HFFc6 (cell line): ENCODE data around the gene RNF207. TPM values are rescaled to one million over a fixed set of nuclear protein-coding genes. Genes with fewer than 3 reads are reported as not detected.
"Not testable (repeated sequence)": the region's sequence is repeated elsewhere in the genome, so short reads cannot be mapped to it uniquely, and the experiment has no call there.

Experiments
- DNase-seq: peaks from one replicate; pipeline ENCODE4 v3.0.0-alpha.2; 2018
- H3K27ac Mint-ChIP-seq: 2 replicates; pipeline ENCODE4 v1.8.0; 2020; ENCODE audit warnings: mild to moderate bottlenecking, mixed read lengths
- H3K27me3 Mint-ChIP-seq: 2 replicates; pipeline ENCODE4 v1.8.0; 2021; ENCODE audit warnings: mild to moderate bottlenecking, moderate library complexity, mixed read lengths; ENCODE audit not compliant: insufficient read depth
- H3K36me3 Mint-ChIP-seq: 2 replicates; pipeline ENCODE4 v1.8.0; 2021; ENCODE audit warnings: low read depth, mixed read lengths
- H3K4me1 Mint-ChIP-seq: 2 replicates; pipeline ENCODE4 v1.8.0; 2020; ENCODE audit warnings: low read depth, mixed read lengths
- H3K4me3 Mint-ChIP-seq: 2 replicates; pipeline ENCODE4 v1.8.0; 2020; ENCODE audit warnings: mild to moderate bottlenecking, moderate library complexity, mixed read lengths
- H3K9me3 Mint-ChIP-seq: 2 replicates; pipeline ENCODE4 v1.8.0; 2020; ENCODE audit warnings: mild to moderate bottlenecking, mixed read lengths
- total RNA-seq, 6 experiments: library from RNA; stranded (reverse); fragmentation: NEBNext Ultra II Directional; extraction: Animal tissue kit (Norgen Biotek cat#: 25700); gene quantifications; 2 replicates in 1 of 6; 3 replicates in 5 of 6; pipeline ENCODE4 v1.2.3, GENCODE V29; 2021
- TF ChIP-seq, protein P1 (sequence below): fragments of 200-600 bp; sonication (generic); IDR thresholded peaks from 2 replicates; pipeline ENCODE4 v1.5.0; 2021; ENCODE audit warnings: antibody characterized with exemption, mild to moderate bottlenecking

Gene RNF207
- total RNA-seq, 6 experiments from 2014 or later, result 2.0 to 5.2 (median 2.9) TPM

DNA sequence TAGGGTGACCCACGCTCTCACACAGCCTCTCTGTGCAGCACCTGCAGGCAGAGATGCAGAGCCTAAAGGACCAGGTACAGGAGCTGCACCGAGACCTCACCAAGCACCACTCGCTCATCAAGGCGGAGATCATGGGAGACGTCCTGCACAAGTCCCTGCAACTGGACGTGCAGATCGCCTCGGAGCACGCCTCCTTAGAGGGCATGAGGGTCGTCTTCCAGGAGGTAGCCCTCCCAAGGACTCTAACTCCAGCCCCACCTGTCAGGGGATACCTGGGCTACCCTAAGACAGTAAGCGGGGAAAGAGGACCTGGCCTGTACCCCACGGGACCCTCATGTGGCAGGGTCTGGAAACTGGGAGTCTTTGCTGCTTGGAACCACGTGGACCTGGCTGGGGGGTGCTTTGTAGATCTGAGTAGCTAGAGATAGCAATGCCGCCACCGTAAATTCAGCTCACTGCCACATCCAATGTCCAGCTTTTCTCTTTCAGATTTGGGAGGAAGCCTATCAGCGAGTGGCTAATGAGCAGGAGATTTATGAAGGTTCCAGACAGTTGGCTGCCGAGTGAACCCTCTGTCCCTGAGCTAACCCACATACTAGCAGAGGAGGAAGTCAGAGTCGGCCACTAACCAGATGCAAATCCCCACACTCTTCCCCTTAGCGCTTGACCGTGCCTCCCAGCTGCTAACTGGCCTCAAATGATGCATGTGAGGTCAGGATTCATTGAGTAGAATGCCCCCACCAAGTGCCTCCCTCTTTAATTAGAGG, 6.5 kb downstream of the RNF207 start:
- H3K9me3 Mint-ChIP-seq, result no peaks in the 10 kb centered on the region; the same call in 1 of the 2 replicates
- no peak for DNase-seq
- no peak overlapping the region for H3K27ac Mint-ChIP-seq
- H3K36me3 Mint-ChIP-seq, result no peaks in the 10 kb centered on the region
- TF ChIP-seq, protein P1, sequence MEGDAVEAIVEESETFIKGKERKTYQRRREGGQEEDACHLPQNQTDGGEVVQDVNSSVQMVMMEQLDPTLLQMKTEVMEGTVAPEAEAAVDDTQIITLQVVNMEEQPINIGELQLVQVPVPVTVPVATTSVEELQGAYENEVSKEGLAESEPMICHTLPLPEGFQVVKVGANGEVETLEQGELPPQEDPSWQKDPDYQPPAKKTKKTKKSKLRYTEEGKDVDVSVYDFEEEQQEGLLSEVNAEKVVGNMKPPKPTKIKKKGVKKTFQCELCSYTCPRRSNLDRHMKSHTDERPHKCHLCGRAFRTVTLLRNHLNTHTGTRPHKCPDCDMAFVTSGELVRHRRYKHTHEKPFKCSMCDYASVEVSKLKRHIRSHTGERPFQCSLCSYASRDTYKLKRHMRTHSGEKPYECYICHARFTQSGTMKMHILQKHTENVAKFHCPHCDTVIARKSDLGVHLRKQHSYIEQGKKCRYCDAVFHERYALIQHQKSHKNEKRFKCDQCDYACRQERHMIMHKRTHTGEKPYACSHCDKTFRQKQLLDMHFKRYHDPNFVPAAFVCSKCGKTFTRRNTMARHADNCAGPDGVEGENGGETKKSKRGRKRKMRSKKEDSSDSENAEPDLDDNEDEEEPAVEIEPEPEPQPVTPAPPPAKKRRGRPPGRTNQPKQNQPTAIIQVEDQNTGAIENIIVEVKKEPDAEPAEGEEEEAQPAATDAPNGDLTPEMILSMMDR, result no peak
- H3K4me1 Mint-ChIP-seq, result no peaks in the 10 kb centered on the region
- H3K27me3 Mint-ChIP-seq, result peaks cover 1% of the 10 kb centered on the region; the same call in 1 of the 2 replicates
- no peak overlapping the region for H3K4me3 Mint-ChIP-seq

DNA sequence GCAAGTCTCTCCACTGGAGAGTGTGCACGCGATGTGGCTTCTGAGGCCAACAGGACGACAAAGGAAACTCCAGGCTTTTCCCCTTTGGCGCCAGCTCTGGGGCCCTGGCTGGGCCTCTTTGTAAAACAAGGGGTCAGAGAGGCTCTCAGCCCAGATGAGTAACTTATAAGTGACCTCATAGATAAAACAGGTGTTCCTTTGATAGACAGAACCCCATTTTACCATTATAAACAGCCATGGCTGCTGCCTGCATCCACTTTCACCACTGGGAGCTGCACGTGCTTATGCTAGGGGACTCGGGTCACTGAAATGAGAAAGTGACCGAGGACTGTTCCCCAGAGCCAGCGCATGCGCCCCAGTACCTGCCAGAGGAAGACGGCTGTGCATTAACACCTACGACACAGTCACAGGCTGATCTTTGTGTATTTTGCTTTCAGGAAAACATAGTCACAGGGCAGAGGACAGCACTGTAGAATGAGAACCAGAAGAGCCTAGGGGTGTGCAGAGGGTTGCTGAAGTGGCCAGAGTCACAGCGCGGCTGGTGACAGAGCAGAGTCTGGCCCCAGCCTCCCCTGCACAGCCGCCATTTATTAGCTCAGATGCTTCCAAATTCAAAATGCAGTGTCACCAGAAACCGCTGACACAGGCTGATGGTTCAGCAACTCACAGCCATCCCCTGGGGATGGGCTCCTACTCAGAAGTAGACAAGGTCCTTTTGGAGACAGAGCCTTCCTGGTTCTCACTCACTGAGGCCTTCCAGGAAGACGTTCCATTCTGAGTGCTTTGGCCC, 12.7 kb downstream of the RNF207 start:
- Mint-ChIP-seq H3K4me3 (no peak overlapping the region), H3K27me3 (no peaks in the 10 kb centered on the region; the same call in 1 of the 2 replicates), H3K27ac (no peak overlapping the region)

GRCh38 chr1:6219641-6220040, 13.7 kb downstream of the RNF207 start:
- H3K9me3 Mint-ChIP-seq, H3K4me1 Mint-ChIP-seq, DNase-seq, H3K4me3 Mint-ChIP-seq, H3K27ac Mint-ChIP-seq, H3K27me3 Mint-ChIP-seq: not testable (repeated sequence)
- H3K36me3 Mint-ChIP-seq, result peaks cover 15% of the 10 kb centered on the region

More for the DNA sequence above, 12.7 kb downstream of the RNF207 start:
- TF ChIP-seq, protein P1, result no peak
- Mint-ChIP-seq H3K36me3 (peaks cover 4% of the 10 kb centered on the region; the same call in 1 of the 2 replicates), H3K9me3 (no peaks in the 10 kb centered on the region; the same call in 1 of the 2 replicates), H3K4me1 (no peaks in the 10 kb centered on the region)
- no peak for DNase-seq

- peaks cover 21% of the 10 kb centered on the region for H3K36me3 Mint-ChIP-seq
- no peaks in the 10 kb centered on the region for H3K9me3 Mint-ChIP-seq
- no peaks in the 10 kb centered on the region; the same call in 1 of the 2 replicates for H3K27me3 Mint-ChIP-seq
- TF ChIP-seq, protein P1, result no peak
- 0 out of 2 replicates have a peak, but pooled peaks cover 7% of the 10 kb centered on the region for H3K4me1 Mint-ChIP-seq
- DNase-seq, result no peak
- no peak overlapping the region for H3K4me3 Mint-ChIP-seq
- H3K27ac Mint-ChIP-seq, result no peak overlapping the region
These were observed 14.3 kb downstream of the RNF207 start for GRCh38 chr1:6220236-6220635.

GRCh38 chr1:6221210-6221784, 15.4 kb downstream of the RNF207 start:
- no peak overlapping the region for H3K4me3 Mint-ChIP-seq
- H3K4me1 Mint-ChIP-seq, result 0 out of 2 replicates have a peak, but pooled peaks cover 12% of the 10 kb centered on the region
- TF ChIP-seq, protein P1, result no peak
- no peak overlapping the region for H3K27ac Mint-ChIP-seq
- no peaks in the 10 kb centered on the region for H3K9me3 Mint-ChIP-seq
- H3K36me3 Mint-ChIP-seq, result peaks cover 29% of the 10 kb centered on the region
- DNase-seq, result no peak
- no peaks in the 10 kb centered on the region; the same call in 1 of the 2 replicates for H3K27me3 Mint-ChIP-seq
